GM18867 (cell line): ENCODE data around the gene BRAT1.
"Not testable (repeated sequence)": the region's sequence is repeated elsewhere in the genome, so short reads cannot be mapped to it uniquely, and the experiment has no call there.

Experiments used
- ATAC-seq: cut with Tn5 transposase; IDR thresholded peaks from one replicate; pipeline ENCODE4 v1.9.1; 2021; ENCODE audit warnings: mild to moderate bottlenecking, moderate library complexity; ENCODE audit not compliant: unreplicated experiment

The BRAT1 gene

GRCh38 chr7:2555121-2556052, at the start of gene BRAT1:
BRAT1 (minus strand) TSS chr7:2555524; CDS start chr7:2554431, 1,093 bp downstream.
- peak; percentile 68 for ATAC-seq

GRCh38 chr7:2604608-2605174, 49.4 kb upstream of the BRAT1 start:
- no peak for ATAC-seq

GRCh38 chr7:2603044-2603965, 48.0 kb upstream of the BRAT1 start:
- no peak for ATAC-seq

GRCh38 chr7:2602406-2603043, 47.2 kb upstream of the BRAT1 start:
- ATAC-seq = no peak

GRCh38 chr7:2601907-2602306, 46.6 kb upstream of the BRAT1 start:
- no peak for ATAC-seq

- no peak for ATAC-seq
Observed at GRCh38 chr7:2601065-2601464, 45.7 kb upstream of the BRAT1 start.

- no peak for ATAC-seq
Observed at GRCh38 chr7:2598154-2598823, 43.0 kb upstream of the BRAT1 start.

GRCh38 chr7:2597273-2597640, 41.9 kb upstream of the BRAT1 start:
- no peak for ATAC-seq

GRCh38 chr7:2596464-2597272, 41.3 kb upstream of the BRAT1 start:
- no peak for ATAC-seq

GRCh38 chr7:2595258-2595860, 40.0 kb upstream of the BRAT1 start:
- ATAC-seq = no peak

- ATAC-seq = no peak
Observed at GRCh38 chr7:2594599-2594998, 39.3 kb upstream of the BRAT1 start.

- no peak for ATAC-seq
Observed at GRCh38 chr7:2593036-2593727, 37.9 kb upstream of the BRAT1 start.

- ATAC-seq = no peak
Observed at GRCh38 chr7:2592375-2592865, 37.1 kb upstream of the BRAT1 start.

- not testable (repeated sequence) for ATAC-seq
Observed at GRCh38 chr7:2589941-2590340, 34.6 kb upstream of the BRAT1 start.

- ATAC-seq = no peak
Observed at GRCh38 chr7:2589341-2589740, 34.0 kb upstream of the BRAT1 start.

GRCh38 chr7:2587778-2588177, 32.5 kb upstream of the BRAT1 start:
- no peak for ATAC-seq

GRCh38 chr7:2587134-2587533, 31.8 kb upstream of the BRAT1 start:
- no peak for ATAC-seq

- no peak for ATAC-seq
Observed at GRCh38 chr7:2586326-2587020, 31.1 kb upstream of the BRAT1 start.
